ENCODE measurements around the gene TRMU. TPM values are rescaled to one million over a fixed set of nuclear protein-coding genes. Genes with fewer than 3 reads are reported as not detected.

The TRMU gene
- total and polyA plus RNA-seq, 2 of the 8 experiments (the other 6 are each of a cell fraction or from before 2014, with no cell fraction given): 43.4 to 70.6 TPM

DNA sequence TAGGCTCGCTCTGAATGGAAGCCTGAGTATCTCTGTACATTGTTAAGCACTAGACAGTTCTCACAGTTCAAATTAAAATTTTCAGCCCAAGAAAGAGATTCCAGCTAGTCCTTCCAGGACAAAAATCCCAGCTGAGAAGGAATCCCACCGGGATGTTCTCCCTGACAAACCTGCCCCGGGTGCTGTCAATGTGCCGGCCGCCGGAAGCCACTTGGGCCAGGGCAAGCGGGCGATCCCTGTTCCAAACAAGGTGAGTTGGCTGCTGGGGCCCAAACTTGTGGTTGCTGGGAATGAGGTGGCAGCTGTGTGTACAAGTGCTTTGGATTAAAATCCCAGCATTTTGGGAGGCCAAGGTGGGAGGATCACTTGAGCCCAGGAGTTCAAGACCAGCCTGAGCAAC is 23.5 kb upstream of the TRMU start:
- Histone ChIP-seq H3K18ac (ENCODE audit: extremely low read depth, low read length) (no peak overlapping the region), H2BK12ac (ENCODE audit: low read depth, low read length) (no peak overlapping the region), H2BK15ac (ENCODE audit: low read length) (no peak overlapping the region), H2BK20ac (ENCODE audit: low read length) (no peak overlapping the region), H2BK120ac (replicated peaks; ENCODE audit: low read depth, low read length) (no peak overlapping the region), H3K9me3 (ENCODE audit: insufficient read depth in 2 of 2, low read depth in 1 of 2, low read length in 1 of 2) (no peaks in the 10 kb centered on the region), H3K4me2 (ENCODE audit: insufficient read depth in 1 of 2, low read depth in 2 of 2, low read length in 2 of 2) (no peak overlapping the region), H3K9ac (replicated peaks in 1 of 4; ENCODE audit: extremely low read depth in 1 of 4, low read depth in 3 of 4, low read length in 3 of 4) (no peak overlapping the region), H3K27ac (ENCODE audit: low read depth, low read length) (no peak overlapping the region), H2AFZ (ENCODE audit: low read length) (no peak overlapping the region), H3K27me3 (replicated peaks in 1 of 4; ENCODE audit: control insufficient read depth in 3 of 4, extremely low read depth in 1 of 4, insufficient read depth in 3 of 4, low read length in 3 of 4) (no peaks in the 10 kb centered on the region), H3K79me1 (ENCODE audit: low read depth, low read length) (no peaks in the 10 kb centered on the region), H3K4ac (replicated peaks; ENCODE audit: insufficient read length, low read depth, low read length) (no peak overlapping the region), H3K14ac (ENCODE audit: insufficient read length) (no peak overlapping the region), H3K79me2 (ENCODE audit: control insufficient read depth in 1 of 2, insufficient read depth in 2 of 2, low read length in 2 of 2) (no peaks in the 10 kb centered on the region), H3K23ac (ENCODE audit: insufficient read length) (no peak overlapping the region), H3K56ac (replicated peaks; ENCODE audit: insufficient read length, low read depth, low read length) (no peak overlapping the region), H4K20me1 (replicated peaks in 1 of 2; ENCODE audit: control insufficient read depth in 1 of 2, insufficient read depth in 2 of 2, low read length in 2 of 2) (peaks cover 0 to 6% of the 10 kb centered on the region in 2 experiments), H3K36me3 (ENCODE audit: control insufficient read depth in 2 of 4, insufficient read depth in 4 of 4, low read length in 3 of 4) (peaks cover 7 to 32% (median 14%) of the 10 kb centered on the region in 4 experiments), H3K4me1 (replicated peaks in 1 of 4; ENCODE audit: control insufficient read depth in 3 of 4, insufficient read depth in 4 of 4, low read length in 3 of 4) (no peaks in the 10 kb centered on the region), H4K8ac (ENCODE audit: extremely low read depth, insufficient read depth, low read length) (no peak overlapping the region), H4K91ac (replicated peaks; ENCODE audit: insufficient read length, low read length) (no peak overlapping the region), H2BK5ac (ENCODE audit: low read depth, low read length) (no peak overlapping the region), H2AK5ac (ENCODE audit: low read depth, low read length) (no peak overlapping the region), H3K23me2 (ENCODE audit: low read depth, low read length) (no peaks in the 10 kb centered on the region), H4K5ac (ENCODE audit: insufficient read length, low read depth, low read length) (no peak overlapping the region), H3K4me3 (ENCODE audit: extremely low read depth in 1 of 4, insufficient read depth in 2 of 4, low read depth in 3 of 4, low read length in 4 of 4) (no peak overlapping the region)
- FAIRE-seq: no peak
- ChIA-PET CTCF (ENCODE audit: partially characterized antibody) (interaction anchor here (0.8 to 2.7 kb wide), 7 partner anchors 171 to 195 kb away, joined by 3 to 11 read pairs (median 4); no protein-coding TSS in a partner anchor), POLR2A (ENCODE audit: partially characterized antibody) (interaction anchor here (1.3 to 2.5 kb wide), 2 partner anchors 15 to 21 kb away, joined by 3 to 10 read pairs; partner anchors contain the start of gene GTSE1)
- no peak for DNase-seq (ENCODE audit: low read depth in 1 of 2, low spot score in 2 of 2)
- 85% methylated on average over 8 of the region's 8 CpGs; no CpG with 5 or more reads in 1 of the 2 experiments for WGBS, 2 experiments (ENCODE audit: extremely low coverage in 1 of 2, insufficient coverage in 1 of 2, insufficient read length in 1 of 2, insufficient replicate concordance in 2 of 2, low coverage in 1 of 2, low lambda C conversion rate in 2 of 2, missing lambda C conversion rate in 1 of 2)
- TF ChIP-seq RXRA (IDR thresholded peaks at IDR 0.05; ENCODE audit: insufficient read depth, low read depth, low read length): no peak
- no peak for TF ChIP-seq JUN (IDR thresholded peaks at IDR 0.05; ENCODE audit: low read depth, low read length)
- no peak for TF ChIP-seq SP1 (IDR thresholded peaks at IDR 0.05; ENCODE audit: low read depth, low read length)
- no peak for TF ChIP-seq SAP30 (IDR thresholded peaks at IDR 0.05; ENCODE audit: insufficient read depth, insufficient replicate concordance, low read length)
- TF ChIP-seq SP4 (IDR thresholded peaks at IDR 0.05; ENCODE audit: low read length): no peak
- TF ChIP-seq BCL11A (IDR thresholded peaks at IDR 0.05; ENCODE audit: low read depth in 2 of 2, low read length in 2 of 2): no peak
- no peak for TF ChIP-seq ZNF274 (IDR thresholded peaks at IDR 0.05; ENCODE audit: borderline replicate concordance, extremely low read depth, low read length)
- TF ChIP-seq POLR2A (IDR thresholded peaks at IDR 0.05; ENCODE audit: control extremely low read depth in 1 of 2, low read depth in 2 of 2, low read length in 2 of 2): no peak
- no peak for TF ChIP-seq RBBP5 (IDR thresholded peaks at IDR 0.05; ENCODE audit: borderline replicate concordance, low read depth, low read length)
- TF ChIP-seq MAX (IDR thresholded peaks at IDR 0.05): no peak
- no peak for TF ChIP-seq CTCF (IDR thresholded peaks at IDR 0.05; ENCODE audit: control extremely low read depth in 1 of 3, insufficient read depth in 1 of 3, low read depth in 1 of 3, low read length in 3 of 3)
- no peak for TF ChIP-seq SUZ12 (IDR thresholded peaks at IDR 0.05; ENCODE audit: low read length)
